Measurements from ENCODE around the gene NDUFA12. TPM values are rescaled to one million over a fixed set of nuclear protein-coding genes. Genes with fewer than 3 reads are reported as not detected.
A peak's percentile ranks its signal among the peaks of the same experiment; 100 is the strongest.

NDUFA12 gene
- 100 to 1,000 TPM in 1 of 3 donors, 10 to 100 TPM in 2; 72.4 to 104 (median 75.1) TPM for total RNA-seq

DNA sequence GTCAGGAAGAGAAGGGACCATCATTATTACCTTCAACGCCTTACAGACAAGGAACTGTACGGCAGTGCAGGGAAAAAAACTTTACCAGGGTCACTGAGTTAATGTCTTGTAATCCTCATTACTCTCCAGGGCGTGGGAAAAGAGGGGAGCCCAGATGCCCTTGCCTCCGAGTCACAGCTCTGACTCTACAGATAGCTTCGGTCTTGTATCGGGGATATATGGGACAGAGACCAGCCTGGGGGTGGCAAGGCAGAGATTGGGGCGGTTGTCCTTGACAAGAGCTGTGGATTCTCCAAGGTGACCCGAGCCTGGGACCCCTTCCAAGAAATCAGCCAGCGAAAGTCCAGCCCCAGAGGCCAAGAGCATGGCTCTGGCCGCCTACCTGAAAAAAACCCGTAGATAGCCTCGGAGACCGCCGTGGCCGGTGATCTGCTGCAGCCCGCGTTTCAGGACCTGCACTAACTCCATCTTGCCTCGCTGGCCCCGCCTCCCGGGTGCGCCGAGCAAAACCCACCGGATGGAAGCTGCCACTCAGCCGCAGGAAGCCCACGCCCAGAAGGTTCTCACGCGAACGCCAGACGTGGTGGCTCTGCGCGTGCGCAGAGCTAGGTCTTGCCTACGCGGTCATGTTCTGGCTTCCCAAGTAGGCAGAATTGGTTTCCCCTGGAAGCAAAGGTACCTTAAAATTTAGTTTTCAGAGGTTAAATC, at the start of gene NDUFA12:
Gene NDUFA12, minus strand, starts transcription at position 485 of the 708 bp plus-strand sequence. Its CDS starts 17 bp downstream, at position 468.
- DNase-seq (ENCODE audit: low spot score in 2 of 2), result peak; percentile 90 to 93
- Histone ChIP-seq H3K9me3 (peaks cover under 1 to 5% of the 10 kb centered on the region in 2 donors), H3K36me3 (no peaks in the 10 kb centered on the region), H3K4me1 (no peaks in the 10 kb centered on the region), H3K27me3 (no peaks in the 10 kb centered on the region), H3K27ac (peak within 1 kb of the TSS; percentile 81 to 84), H3K4me3 (peak within 1 kb of the TSS; percentile 79 to 96 (median 87))
- TF ChIP-seq POLR2A (IDR thresholded peaks at IDR 0.05) (no peak), POLR2AphosphoS5 (IDR thresholded peaks at IDR 0.05) (peak; percentile 20 to 57 (median 56))
- TF ChIP-seq, protein P1, sequence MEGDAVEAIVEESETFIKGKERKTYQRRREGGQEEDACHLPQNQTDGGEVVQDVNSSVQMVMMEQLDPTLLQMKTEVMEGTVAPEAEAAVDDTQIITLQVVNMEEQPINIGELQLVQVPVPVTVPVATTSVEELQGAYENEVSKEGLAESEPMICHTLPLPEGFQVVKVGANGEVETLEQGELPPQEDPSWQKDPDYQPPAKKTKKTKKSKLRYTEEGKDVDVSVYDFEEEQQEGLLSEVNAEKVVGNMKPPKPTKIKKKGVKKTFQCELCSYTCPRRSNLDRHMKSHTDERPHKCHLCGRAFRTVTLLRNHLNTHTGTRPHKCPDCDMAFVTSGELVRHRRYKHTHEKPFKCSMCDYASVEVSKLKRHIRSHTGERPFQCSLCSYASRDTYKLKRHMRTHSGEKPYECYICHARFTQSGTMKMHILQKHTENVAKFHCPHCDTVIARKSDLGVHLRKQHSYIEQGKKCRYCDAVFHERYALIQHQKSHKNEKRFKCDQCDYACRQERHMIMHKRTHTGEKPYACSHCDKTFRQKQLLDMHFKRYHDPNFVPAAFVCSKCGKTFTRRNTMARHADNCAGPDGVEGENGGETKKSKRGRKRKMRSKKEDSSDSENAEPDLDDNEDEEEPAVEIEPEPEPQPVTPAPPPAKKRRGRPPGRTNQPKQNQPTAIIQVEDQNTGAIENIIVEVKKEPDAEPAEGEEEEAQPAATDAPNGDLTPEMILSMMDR (IDR thresholded peaks at IDR 0.05), result no peak
- intact Hi-C loops (cut with DNase I; ENCODE audit: low total_unique reads), result no loop called here

DNA sequence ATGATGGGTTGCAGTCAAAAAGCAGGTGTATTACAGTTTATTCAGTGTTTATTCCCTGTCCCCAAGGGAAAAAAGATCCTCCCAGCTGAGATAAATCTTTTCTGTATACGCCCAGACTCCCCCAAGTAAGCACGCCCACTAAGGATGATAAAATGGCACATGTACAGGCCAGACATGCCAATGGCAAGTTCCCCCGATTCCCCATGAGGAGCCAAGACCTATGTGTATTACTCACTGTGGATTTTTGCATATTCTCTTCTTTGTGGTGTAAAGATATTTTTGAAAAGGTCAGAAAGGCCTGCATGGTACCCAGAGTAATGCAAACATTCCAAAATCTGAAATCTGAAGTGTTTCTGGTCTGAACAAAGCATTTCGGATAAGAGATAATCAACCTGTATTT, 47.7 kb upstream of the NDUFA12 start:
- DNase-seq (ENCODE audit: low spot score in 2 of 2), result no peak
- intact Hi-C loops (cut with DNase I; ENCODE audit: low total_unique reads), result no loop called here
- Histone ChIP-seq H3K36me3 (peaks cover 14% of the 10 kb centered on the region), H3K4me3 (no peak overlapping the region), H3K27ac (no peak overlapping the region), H3K9me3 (no peaks in the 10 kb centered on the region), H3K4me1 (no peaks in the 10 kb centered on the region), H3K27me3 (no peaks in the 10 kb centered on the region)
- TF ChIP-seq POLR2AphosphoS5 (IDR thresholded peaks at IDR 0.05) (no peak), POLR2A (IDR thresholded peaks at IDR 0.05) (no peak)
- TF ChIP-seq, protein P1 (IDR thresholded peaks at IDR 0.05), result no peak

GRCh38 chr12:95037906-95038305, 34.4 kb upstream of the NDUFA12 start:
- no peaks in the 10 kb centered on the region for H3K4me1 ChIP-seq
- TF ChIP-seq POLR2A (IDR thresholded peaks at IDR 0.05) (no peak), POLR2AphosphoS5 (IDR thresholded peaks at IDR 0.05) (no peak)
- TF ChIP-seq, protein P1 (IDR thresholded peaks at IDR 0.05), result no peak
- H3K27me3 ChIP-seq, result no peaks in the 10 kb centered on the region
- H3K36me3 ChIP-seq, result no peaks in the 10 kb centered on the region
- H3K27ac ChIP-seq, result no peak overlapping the region
- no peak for DNase-seq (ENCODE audit: low spot score in 2 of 2)
- H3K4me3 ChIP-seq, result no peak overlapping the region
- H3K9me3 ChIP-seq, result no peaks in the 10 kb centered on the region
- intact Hi-C loops (cut with DNase I; ENCODE audit: low total_unique reads), result no loop called here

DNA sequence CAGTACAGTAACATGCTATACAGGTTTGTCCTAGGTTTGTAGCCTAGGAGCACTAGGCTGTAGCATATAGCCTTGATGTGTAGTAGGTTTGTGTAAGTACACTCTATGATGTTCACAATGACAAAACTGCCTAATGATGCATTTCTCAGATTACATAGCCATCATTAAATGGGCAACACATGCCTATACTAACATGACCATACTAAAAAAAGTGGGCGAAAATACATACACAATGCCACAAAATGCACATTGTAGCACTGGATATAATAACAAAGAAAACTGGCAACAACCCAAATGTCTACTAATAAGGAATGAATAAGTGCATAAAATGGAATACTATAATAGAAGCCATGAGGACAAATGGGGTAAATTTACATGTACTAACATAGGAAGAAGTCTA, 31.3 kb upstream of the NDUFA12 start:
- Histone ChIP-seq H3K4me3 (no peak overlapping the region), H3K36me3 (no peaks in the 10 kb centered on the region), H3K27ac (no peak overlapping the region), H3K27me3 (no peaks in the 10 kb centered on the region), H3K4me1 (no peaks in the 10 kb centered on the region), H3K9me3 (no peaks in the 10 kb centered on the region)
- TF ChIP-seq, protein P1 (IDR thresholded peaks at IDR 0.05), result no peak
- no peak for TF ChIP-seq POLR2AphosphoS5 (IDR thresholded peaks at IDR 0.05)
- no peak for TF ChIP-seq POLR2A (IDR thresholded peaks at IDR 0.05)
- DNase-seq (ENCODE audit: low spot score in 2 of 2), result no peak
- intact Hi-C loops (cut with DNase I; ENCODE audit: low total_unique reads), result no loop called here

- Histone ChIP-seq H3K36me3 (no peaks in the 10 kb centered on the region), H3K27ac (no peak overlapping the region), H3K9me3 (no peaks in the 10 kb centered on the region), H3K27me3 (no peaks in the 10 kb centered on the region), H3K4me3 (no peak overlapping the region), H3K4me1 (no peaks in the 10 kb centered on the region)
- no peak for DNase-seq (ENCODE audit: low spot score in 2 of 2)
- TF ChIP-seq, protein P1 (IDR thresholded peaks at IDR 0.05), result no peak
- no peak for TF ChIP-seq POLR2AphosphoS5 (IDR thresholded peaks at IDR 0.05)
- no peak for TF ChIP-seq POLR2A (IDR thresholded peaks at IDR 0.05)
- intact Hi-C loops (cut with DNase I; ENCODE audit: low total_unique reads), result no loop called here
Observed at GRCh38 chr12:95022477-95022876, 19.0 kb upstream of the NDUFA12 start.
